B cell (primary cell): ENCODE measurements around the gene NTN1. TPM values are rescaled to one million over a fixed set of nuclear protein-coding genes. Genes with fewer than 3 reads are reported as not detected.

Experiments used
- ATAC-seq: fragments of 200-7000 bp; cut with Tn5 transposase; one replicate; pipeline ENCODE4 v1.10.0; 2021; ENCODE audit warnings: low read depth, mild to moderate bottlenecking, moderate number of reproducible peaks, moderate library complexity
- CTCF ChIA-PET: fragments of 350-600 bp; sonication (Branson Sonifier 250); formaldehyde crosslinking; loops from one replicate; lab custom pipeline; 2021; ENCODE audit warnings: antibody characterized with exemption, inconsistent platforms; lab: Charles Lee
- POLR2A ChIA-PET: fragments of 350-600 bp; sonication (Branson Sonifier 250); formaldehyde crosslinking; loops from one replicate; lab custom pipeline; 2021; ENCODE audit warnings: antibody characterized with exemption; lab: Charles Lee
- DNase-seq: peaks from one replicate; pipeline ENCODE4 v3.0.0; 2013
- H2AFZ ChIP-seq: 2 replicates; pipeline ENCODE4 v1.6.1; 2012; ENCODE audit warnings: mild to moderate bottlenecking, low read depth, low read length; ENCODE audit not compliant: insufficient read depth, poor library complexity, severe bottlenecking
- H3K27ac ChIP-seq, 2 donors: 1 replicate in 1 of 2; 2 replicates in 1 of 2; pipeline ENCODE4 v1.5.1; 2012 to 2013; ENCODE audit warnings: low read length in 2 of 2, mild to moderate bottlenecking in 2 of 2, moderate library complexity in 1 of 2
- H3K27me3 ChIP-seq, 4 experiments: fragments of 200-600 bp in 1 of 4; sonication (generic) in 1 of 4; replicated peaks in 1 of 4; 1 replicate in 2 of 4; 2 replicates in 2 of 4; pipeline versions ENCODE4 v1.6.1 to v1.7.0; 2013 to 2016; ENCODE audit warnings: low read length in 3 of 4, mild to moderate bottlenecking in 2 of 4, mixed read lengths in 1 of 4, moderate library complexity in 1 of 4; ENCODE audit not compliant: insufficient read depth in 4 of 4, control insufficient read depth in 3 of 4; ENCODE audit errors: control extremely low read depth in 1 of 4
- H3K36me3 ChIP-seq, 2 experiments: replicated peaks in 1 of 2; 1 replicate in 1 of 2; 2 replicates in 1 of 2; pipeline versions ENCODE4 v1.6.1 to v1.7.1; 2013; ENCODE audit warnings: low read length in 1 of 2; ENCODE audit not compliant: insufficient read depth in 2 of 2, control insufficient read depth in 1 of 2; ENCODE audit errors: control extremely low read depth in 1 of 2, extremely low read depth in 1 of 2
- H3K4me1 ChIP-seq, 2 donors: fragments of 200-600 bp in 1 of 2; sonication (generic) in 1 of 2; 1 replicate in 1 of 2; 2 replicates in 1 of 2; pipeline versions ENCODE4 v1.5.1 to v1.6.1; 2013 to 2017; ENCODE audit warnings: low read length in 2 of 2; ENCODE audit not compliant: control insufficient read depth in 2 of 2, insufficient read depth in 2 of 2
- H3K4me2 ChIP-seq: replicated peaks from 2 replicates; pipeline ENCODE3; 2012; ENCODE audit warnings: mild to moderate bottlenecking, low read depth, low read length; ENCODE audit not compliant: poor library complexity, severe bottlenecking
- H3K4me3 ChIP-seq, 5 experiments: fragments of 200-600 bp in 1 of 5; sonication (generic) in 1 of 5; 1 replicate in 3 of 5; 2 replicates in 2 of 5; pipeline versions ENCODE4 v1.5.1 to v1.7.0; 2011 to 2016; ENCODE audit warnings: low read length in 4 of 5, mild to moderate bottlenecking in 4 of 5, low read depth in 2 of 5, control low read depth in 1 of 5, moderate library complexity in 1 of 5; ENCODE audit not compliant: insufficient read depth in 1 of 5; ENCODE audit errors: control extremely low read depth in 1 of 5, extremely low read depth in 1 of 5
- H3K79me2 ChIP-seq: fragments of 200-600 bp; sonication (generic); one replicate; pipeline ENCODE4 v1.6.0; 2016; ENCODE audit warnings: low read length; ENCODE audit not compliant: control insufficient read depth, insufficient read depth
- H3K9ac ChIP-seq: fragments of 200-600 bp; sonication (generic); 2 replicates; pipeline ENCODE4 v1.6.1; 2017; ENCODE audit warnings: mild to moderate bottlenecking, low read length, moderate library complexity
- H3K9me3 ChIP-seq, 3 donors: one replicate each; pipeline versions ENCODE4 v1.6.1 to v1.7.1; 2013; ENCODE audit warnings: low read length in 2 of 3; ENCODE audit not compliant: control insufficient read depth in 2 of 3, insufficient read depth in 1 of 3; ENCODE audit errors: control extremely low read depth in 1 of 3
- H4K20me1 ChIP-seq: 2 replicates; pipeline ENCODE4 v1.6.0; 2012; ENCODE audit warnings: mild to moderate bottlenecking, low read length; ENCODE audit not compliant: insufficient read depth, control insufficient read depth, poor library complexity, severe bottlenecking
- H3K27ac Mint-ChIP-seq: one replicate; pipeline ENCODE4 v1.8.0; 2021; ENCODE audit warnings: mixed read lengths
- H3K27me3 Mint-ChIP-seq: one replicate; pipeline ENCODE4 v1.8.0; 2021; ENCODE audit warnings: mixed read lengths
- H3K4me1 Mint-ChIP-seq: one replicate; pipeline ENCODE4 v1.8.0; 2021; ENCODE audit warnings: mixed read lengths
- H3K4me3 Mint-ChIP-seq: one replicate; pipeline ENCODE4 v1.8.0; 2021; ENCODE audit warnings: mixed read lengths
- H3K9me3 Mint-ChIP-seq: one replicate; pipeline ENCODE4 v1.8.0; 2022; ENCODE audit warnings: mixed read lengths; ENCODE audit not compliant: insufficient read depth
- CTCF ChIP-seq: fragments of 200-600 bp; IDR thresholded peaks from one replicate; pipeline ENCODE4 v1.8.0; 2022; ENCODE audit warnings: antibody characterized with exemption, mild to moderate bottlenecking
- EZH2 ChIP-seq: IDR thresholded peaks from 2 replicates; pipeline ENCODE4 v1.6.1; 2012; ENCODE audit warnings: borderline replicate concordance, low read depth, mild to moderate bottlenecking, moderate library complexity, low read length; ENCODE audit not compliant: insufficient read depth, poor library complexity, severe bottlenecking
- WGBS: methylation state at CpG from one replicate; pipeline ENCODE4 v1.1.5; 2013; ENCODE audit warnings: missing lambda C conversion rate; ENCODE audit not compliant: insufficient coverage; 5-methylcytosine and 5-hydroxymethylcytosine counted together
- intact Hi-C: fragments of 100-400 bp; cut with micrococcal nuclease; formaldehyde crosslinking; loops from one replicate; pipeline ENCODE4 v1.10.0; 2022
- polyA plus RNA-seq: library from polyadenylated mRNA; depleted of rRNA; stranded (reverse); fragments of >200 nt; gene quantifications from 2 replicates; pipeline ENCODE4 v1.2.3, GENCODE V29; 2012
- total RNA-seq, 2 donors: library from RNA; stranded (reverse); fragments of 120-200 nt in 1 of 2; gene quantifications; 1 replicate in 1 of 2; 2 replicates in 1 of 2; pipeline versions ENCODE4 v1.2.3 to v1.2.4, GENCODE V29; 2013 to 2022

The NTN1 gene
- total and polyA plus RNA-seq, 2 donors (not counting 1 experiment from before 2014, with no cell fraction given): 0.10 to 0.25 TPM

- POLR2A ChIA-PET: no interaction called here
- Histone ChIP-seq H3K79me2 (no peaks in the 10 kb centered on the region), H3K4me3 (no peak overlapping the region), H3K27ac (no peak overlapping the region), H3K36me3 (no peaks in the 10 kb centered on the region), H3K4me2 (no peak overlapping the region), H4K20me1 (no peaks in the 10 kb centered on the region), H3K9me3 (peaks cover 0 to 8% (median 0%) of the 10 kb centered on the region in 3 donors), H3K9ac (no peak overlapping the region), H3K4me1 (no peaks in the 10 kb centered on the region), H3K27me3 (no peaks in the 10 kb centered on the region), H2AFZ (no peak overlapping the region)
- WGBS: 94% methylated on average over 30 of the region's 31 CpGs
- CTCF ChIA-PET: no interaction called here
- intact Hi-C loops: no loop called here
- DNase-seq (no peak), ATAC-seq (no peak)
- Mint-ChIP-seq H3K4me3 (no peak overlapping the region), H3K9me3 (no peaks in the 10 kb centered on the region), H3K27ac (no peak overlapping the region), H3K4me1 (no peaks in the 10 kb centered on the region), H3K27me3 (no peaks in the 10 kb centered on the region)
- TF ChIP-seq CTCF (no peak), EZH2 (no peak)
These were observed 141.1 kb downstream of the NTN1 start for GRCh38 chr17:9162275-9162985.

- Histone ChIP-seq H3K4me2 (no peak overlapping the region), H3K27ac (no peak overlapping the region), H3K4me3 (no peak overlapping the region), H4K20me1 (no peaks in the 10 kb centered on the region), H3K36me3 (no peaks in the 10 kb centered on the region), H3K9me3 (peaks cover 0 to 3% (median 0%) of the 10 kb centered on the region in 3 donors), H3K27me3 (no peaks in the 10 kb centered on the region), H3K4me1 (no peaks in the 10 kb centered on the region), H2AFZ (no peak overlapping the region), H3K9ac (no peak overlapping the region), H3K79me2 (no peaks in the 10 kb centered on the region)
- Mint-ChIP-seq H3K4me3 (no peak overlapping the region), H3K27me3 (peaks cover 9% of the 10 kb centered on the region), H3K4me1 (no peaks in the 10 kb centered on the region), H3K27ac (no peak overlapping the region), H3K9me3 (no peaks in the 10 kb centered on the region)
- TF ChIP-seq CTCF: no peak
- no peak for TF ChIP-seq EZH2
- 93% methylated on average over 7 of the region's 9 CpGs for WGBS
- ChIA-PET CTCF (no interaction called here), POLR2A (no interaction called here)
- intact Hi-C loops: no loop called here
- no peak for DNase-seq
- ATAC-seq: no peak
These were observed 145.5 kb downstream of the NTN1 start for GRCh38 chr17:9166788-9167187.
